Measurements from ENCODE around the gene DPPA2.

DPPA2 gene

DNA sequence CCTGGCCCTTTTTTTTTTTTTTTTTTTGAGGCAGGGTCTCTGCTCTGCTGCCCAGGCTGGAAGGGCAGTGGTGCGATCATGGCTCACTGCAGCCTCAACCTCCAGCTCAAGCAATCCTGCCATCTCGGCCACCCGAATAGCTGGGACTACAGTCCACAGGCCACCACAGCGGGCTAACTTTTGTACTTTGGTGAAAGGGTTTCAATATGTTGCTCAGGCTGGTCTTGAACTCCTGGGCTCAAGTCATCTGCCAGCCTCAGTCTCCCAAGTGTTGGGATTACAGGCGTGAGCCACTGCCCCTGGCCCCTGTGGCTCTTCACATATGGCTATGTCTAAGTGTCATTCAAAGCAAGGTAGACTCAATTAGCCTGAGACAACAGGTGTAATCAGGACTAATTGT lies 8.8 kb upstream of the DPPA2 start:
- no peak for DNase-seq (ENCODE audit: low read depth)

DNA sequence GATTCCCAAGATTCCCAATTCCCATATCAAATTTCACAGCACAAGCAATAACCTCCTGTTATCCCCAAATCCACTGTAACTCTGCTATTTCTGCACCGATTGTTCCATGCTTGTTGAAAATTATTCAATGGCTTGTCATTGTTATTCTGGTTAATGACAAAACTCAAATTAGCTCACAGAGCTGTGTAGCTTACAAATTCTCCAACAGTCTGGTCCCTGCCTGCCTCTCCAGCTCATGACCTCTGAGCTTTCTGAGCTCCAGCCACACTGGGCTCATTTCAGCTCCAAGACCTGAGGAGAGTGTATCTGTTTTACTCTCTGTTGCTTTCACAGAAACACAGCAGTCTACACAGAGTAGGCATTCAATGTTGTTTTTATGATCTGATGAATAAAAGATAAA lies 3.3 kb downstream of the DPPA2 start:
- no peak for DNase-seq (ENCODE audit: low read depth)

GRCh38 chr3:109297496-109297895 lies 18.8 kb downstream of the DPPA2 start:
- no peak for DNase-seq (ENCODE audit: low read depth)

DNA sequence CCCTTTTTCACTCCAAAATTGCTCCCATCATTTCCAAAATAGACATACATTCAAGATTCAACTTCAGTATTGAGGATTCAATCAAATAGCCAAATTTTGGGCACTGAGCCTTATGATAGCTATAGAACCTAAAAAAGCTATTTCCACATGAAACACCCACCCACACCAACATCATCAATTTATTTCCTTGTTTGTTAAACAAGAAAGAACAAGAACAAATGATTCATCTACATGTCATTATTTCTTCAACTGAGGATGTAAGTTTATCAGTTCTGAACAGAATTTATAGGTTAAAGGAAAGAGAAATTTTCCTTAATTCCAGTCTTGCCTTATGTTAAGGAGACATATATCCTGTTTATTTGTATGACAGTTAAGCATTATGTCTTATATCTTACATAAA lies 32.2 kb downstream of the DPPA2 start:
- no peak for DNase-seq (ENCODE audit: low read depth)

GRCh38 chr3:109278546-109278945 lies 37.8 kb downstream of the DPPA2 start:
- DNase-seq (ENCODE audit: low read depth): no peak

- DNase-seq (ENCODE audit: low read depth): no peak
Measured at GRCh38 chr3:109278141-109278540, 38.2 kb downstream of the DPPA2 start.

GRCh38 chr3:109275702-109276293 lies 40.5 kb downstream of the DPPA2 start:
- no peak for DNase-seq (ENCODE audit: low read depth)

DNA sequence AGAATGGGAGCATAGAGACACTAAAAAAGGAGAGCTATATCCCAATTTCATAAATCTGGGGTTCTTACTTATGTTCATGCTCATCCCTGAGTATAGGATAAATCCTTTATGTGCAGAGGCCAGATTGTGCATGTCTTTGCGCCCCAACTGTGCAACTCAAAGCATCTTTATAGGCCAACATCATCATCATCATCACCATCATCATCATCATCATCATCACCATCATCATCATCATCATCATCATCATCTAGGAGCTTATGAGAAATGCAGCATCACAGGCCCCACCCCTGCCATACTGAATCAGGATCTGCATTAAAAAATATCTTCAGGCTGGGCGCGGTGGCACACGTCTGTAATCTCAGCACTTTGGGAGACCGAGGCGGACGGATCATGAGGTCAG lies 45.5 kb downstream of the DPPA2 start:
- DNase-seq (ENCODE audit: low read depth): no peak

- no peak for DNase-seq (ENCODE audit: low read depth)
Measured at GRCh38 chr3:109269577-109270275, 46.6 kb downstream of the DPPA2 start.

DNA sequence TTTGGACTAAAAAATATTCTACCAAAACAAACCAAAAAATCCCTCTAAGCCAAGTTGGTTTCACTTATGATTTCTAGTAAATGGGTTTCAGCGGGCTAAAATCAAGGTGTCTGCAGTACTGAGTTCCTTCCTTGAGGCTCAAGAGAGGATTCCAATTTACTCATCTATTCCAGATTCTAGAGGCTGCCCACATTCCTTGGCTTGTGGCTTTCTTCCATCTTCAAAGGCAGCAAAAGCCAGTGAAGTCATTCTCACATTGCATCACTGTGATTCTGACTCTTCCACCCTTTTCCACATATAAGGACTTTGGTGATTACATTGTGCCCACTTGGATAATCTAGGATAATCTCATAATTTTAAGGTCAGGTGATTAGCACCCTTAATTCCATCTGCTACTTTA lies 48.1 kb downstream of the DPPA2 start:
- no peak for DNase-seq (ENCODE audit: low read depth)

DNA sequence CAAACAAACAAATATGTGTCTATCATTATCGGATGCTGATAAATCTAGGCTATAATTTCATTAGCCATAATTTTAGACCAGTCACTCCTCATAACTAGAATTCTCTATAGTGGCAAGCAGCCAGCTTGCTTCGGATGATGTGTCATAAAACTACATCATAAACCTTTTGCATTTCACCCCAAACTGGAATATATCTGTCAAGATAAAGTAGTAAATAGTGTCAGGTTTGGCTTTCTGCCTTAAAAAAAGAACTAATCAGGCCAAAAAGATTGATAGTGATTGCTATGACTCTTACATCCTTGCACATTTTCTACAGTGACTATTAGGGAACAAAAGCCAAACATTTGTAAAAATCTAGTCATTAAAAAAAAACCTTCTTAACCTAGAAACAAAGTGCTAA lies 51.0 kb downstream of the DPPA2 start:
- no peak for DNase-seq (ENCODE audit: low read depth)

- DNase-seq (ENCODE audit: low read depth): no peak
Measured at GRCh38 chr3:109257269-109257668, 59.0 kb downstream of the DPPA2 start.

GRCh38 chr3:109254770-109255169 lies 61.5 kb downstream of the DPPA2 start:
- DNase-seq (ENCODE audit: low read depth): no peak

- no peak for DNase-seq (ENCODE audit: low read depth)
Measured at GRCh38 chr3:109252641-109253040, 63.7 kb downstream of the DPPA2 start.

All from T follicular helper cell (primary cell).